GM18870 (cell line): ENCODE measurements around the gene TNNC2.
"Not testable (repeated sequence)": the region's sequence is repeated elsewhere in the genome, so short reads cannot be mapped to it uniquely, and the experiment has no call there.

Experiments used
- ATAC-seq: cut with Tn5 transposase; IDR thresholded peaks from one replicate; pipeline ENCODE4 v1.9.1; 2021; ENCODE audit warnings: moderate library complexity; ENCODE audit not compliant: unreplicated experiment

Gene TNNC2

DNA sequence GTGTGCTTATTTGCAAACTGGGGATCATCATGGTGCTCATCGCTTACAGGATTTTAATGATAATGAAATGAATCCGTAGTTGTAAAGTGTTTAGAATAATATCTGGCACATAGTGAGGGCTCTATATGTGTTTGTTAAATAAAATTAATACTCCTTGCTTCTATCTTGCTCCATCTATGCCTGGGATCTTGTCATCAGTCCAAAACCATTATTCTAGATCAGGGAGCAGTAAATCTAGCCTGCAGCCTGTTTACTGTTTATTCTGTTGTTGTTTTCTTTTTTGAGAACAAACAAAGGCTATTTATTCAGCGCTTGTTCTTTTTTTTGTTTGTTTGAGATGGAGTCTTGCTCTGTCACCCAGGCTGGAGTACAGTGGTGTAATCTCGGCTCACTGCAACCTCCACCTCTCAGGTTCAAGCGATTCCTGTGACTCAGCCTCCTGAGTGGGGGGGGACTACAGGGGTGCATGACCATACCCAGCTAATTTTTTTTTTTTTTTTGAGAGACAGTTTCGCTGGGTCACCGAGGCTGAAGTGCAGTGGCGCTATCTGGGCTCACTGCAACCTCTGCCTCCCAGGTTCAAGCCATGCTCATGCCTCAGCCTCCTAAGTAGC lies 22.0 kb upstream of the TNNC2 start:
- no peak for ATAC-seq

DNA sequence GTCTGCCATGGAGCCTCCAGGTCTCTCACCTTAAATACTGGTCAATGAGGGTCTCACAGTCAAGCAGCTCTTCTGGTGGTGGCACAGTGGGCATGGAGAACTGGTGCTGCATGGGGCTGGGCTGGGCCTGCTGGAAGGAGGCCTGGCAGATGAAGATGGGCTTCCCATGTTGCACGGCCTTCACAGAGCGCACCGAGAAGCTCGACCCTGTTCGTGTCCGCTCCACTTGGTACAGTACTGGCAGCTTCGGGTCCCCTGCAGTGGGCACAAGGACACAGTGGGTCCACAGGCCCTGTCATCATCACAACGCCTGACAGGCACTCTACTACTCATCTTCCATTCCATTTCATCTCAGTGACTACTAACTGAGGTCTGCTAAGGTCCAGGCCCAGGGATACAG lies 21.3 kb upstream of the TNNC2 start:
- ATAC-seq, result no peak

GRCh38 chr20:45845452-45845851 lies 18.3 kb upstream of the TNNC2 start:
- no peak for ATAC-seq

DNA sequence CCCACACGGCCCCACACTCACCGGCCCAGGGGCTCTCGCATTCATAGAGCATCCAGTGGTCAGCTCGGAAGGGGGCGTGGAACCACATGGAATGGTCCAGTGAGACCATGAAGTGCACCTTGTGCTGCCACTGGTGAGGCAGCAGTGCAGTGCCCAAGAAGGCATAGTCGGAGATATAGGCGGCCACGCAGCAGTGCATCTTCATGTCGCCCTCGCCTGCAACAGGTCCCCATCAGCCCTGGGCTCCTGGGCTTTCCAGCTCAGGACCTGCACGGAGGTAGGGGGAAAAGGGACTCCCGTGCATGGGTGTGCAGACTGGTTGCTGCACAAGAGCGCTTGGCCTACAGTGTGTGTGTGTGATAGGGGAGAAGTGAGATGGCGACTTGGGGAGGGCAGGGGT lies 16.4 kb upstream of the TNNC2 start:
- ATAC-seq, result no peak

DNA sequence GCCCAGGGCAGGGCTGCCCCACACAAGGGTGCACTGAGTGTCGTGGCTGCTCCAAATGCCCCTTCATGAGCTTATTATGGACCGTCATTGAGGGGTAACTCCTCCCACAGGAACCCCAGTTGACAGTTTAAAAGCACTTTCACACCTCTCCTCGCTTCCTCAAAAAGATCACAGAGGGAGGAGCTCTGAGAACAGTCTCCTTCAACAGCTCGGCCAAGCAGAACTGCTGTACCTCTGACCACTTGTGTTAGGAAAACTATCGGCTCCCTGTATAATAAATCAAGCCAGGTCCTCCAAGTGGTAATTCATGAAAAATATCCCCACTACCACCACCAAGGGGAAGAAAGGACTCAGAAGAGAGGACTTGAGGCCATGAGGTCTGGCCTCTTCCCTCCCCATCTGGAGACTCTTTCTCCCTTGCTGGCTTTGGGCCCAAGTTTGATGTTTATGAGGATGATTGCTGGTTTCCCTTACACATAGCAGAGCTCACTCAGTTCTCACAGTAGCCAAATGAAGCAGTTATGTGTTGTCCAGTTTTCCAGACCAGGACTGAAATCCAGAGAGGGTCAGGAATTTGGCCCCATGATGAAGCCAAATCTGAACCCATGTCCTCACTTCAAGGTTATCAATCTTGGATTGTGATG lies 15.2 kb upstream of the TNNC2 start:
- no peak for ATAC-seq

DNA sequence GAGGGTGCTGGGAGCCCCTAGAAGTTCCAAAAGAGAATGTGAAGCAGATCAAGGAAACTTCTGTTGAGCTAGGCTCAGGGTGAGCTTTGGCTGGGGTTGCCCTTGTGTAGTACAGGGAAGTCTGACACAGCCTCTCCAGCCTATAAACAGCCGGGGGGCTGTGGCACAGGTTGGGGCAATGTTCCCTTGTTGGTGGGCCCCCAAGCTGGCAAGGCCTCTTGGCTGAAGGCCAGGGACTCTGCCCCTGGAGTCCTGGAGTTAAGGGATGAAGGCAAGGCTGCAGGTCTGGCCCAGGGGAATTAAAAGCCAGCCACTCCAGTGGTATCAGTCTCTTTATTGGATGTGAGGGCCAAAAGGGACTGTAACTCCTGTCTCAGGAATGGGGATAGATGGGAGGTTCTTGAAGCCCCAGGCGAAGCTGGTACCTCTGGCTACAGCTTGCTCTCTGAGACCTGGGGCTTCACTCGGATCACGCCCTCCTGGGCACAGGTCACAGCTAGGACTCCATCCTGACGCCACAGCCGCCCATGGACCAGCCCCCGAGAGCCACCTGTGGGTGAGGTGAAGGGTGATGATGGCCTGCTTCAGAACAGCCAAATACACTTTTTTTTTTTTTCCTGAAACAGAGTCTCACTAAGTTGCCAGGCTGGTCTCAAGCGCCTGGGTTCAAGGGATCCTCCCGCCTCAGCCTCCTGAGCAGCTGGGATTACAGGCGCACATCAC lies 14.5 kb upstream of the TNNC2 start:
- ATAC-seq, result no peak

DNA sequence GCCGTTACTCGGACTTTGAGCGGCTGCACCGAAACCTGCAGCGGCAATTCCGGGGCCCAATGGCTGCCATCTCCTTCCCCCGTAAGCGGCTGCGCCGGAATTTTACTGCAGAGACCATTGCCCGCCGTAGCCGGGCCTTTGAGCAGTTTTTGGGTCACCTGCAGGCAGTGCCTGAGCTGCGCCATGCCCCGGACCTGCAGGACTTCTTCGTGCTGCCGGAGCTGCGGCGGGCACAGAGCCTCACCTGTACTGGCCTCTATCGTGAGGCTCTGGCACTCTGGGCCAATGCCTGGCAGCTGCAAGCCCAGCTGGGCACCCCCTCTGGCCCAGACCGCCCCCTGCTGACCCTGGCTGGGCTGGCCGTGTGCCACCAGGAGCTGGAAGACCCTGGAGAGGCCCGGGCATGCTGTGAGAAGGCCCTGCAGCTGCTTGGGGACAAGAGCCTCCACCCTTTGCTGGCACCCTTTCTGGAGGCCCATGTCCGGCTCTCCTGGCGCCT lies 13.6 kb upstream of the TNNC2 start:
- ATAC-seq, result no peak

DNA sequence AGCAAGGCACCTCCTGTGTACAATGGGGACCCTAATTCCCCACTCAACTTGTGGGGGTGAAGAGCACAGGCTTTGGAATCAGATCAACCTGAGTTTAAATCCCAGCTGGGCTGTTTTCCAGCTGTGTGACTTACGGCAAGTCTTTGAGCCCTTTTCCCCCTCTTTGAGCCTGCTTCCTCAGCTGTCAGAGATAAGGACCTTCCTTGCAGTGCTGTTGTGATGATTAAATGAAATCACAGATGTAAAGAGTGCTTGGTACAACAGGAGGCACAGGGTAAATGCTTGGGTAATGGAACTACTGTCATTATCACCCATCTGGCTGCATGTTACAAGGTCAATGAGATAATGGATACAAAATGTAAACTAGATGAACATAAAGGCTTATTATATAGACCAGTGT lies 9.7 kb upstream of the TNNC2 start:
- no peak for ATAC-seq

- ATAC-seq, result no peak
Measured at GRCh38 chr20:45835825-45836224, 8.7 kb upstream of the TNNC2 start.

DNA sequence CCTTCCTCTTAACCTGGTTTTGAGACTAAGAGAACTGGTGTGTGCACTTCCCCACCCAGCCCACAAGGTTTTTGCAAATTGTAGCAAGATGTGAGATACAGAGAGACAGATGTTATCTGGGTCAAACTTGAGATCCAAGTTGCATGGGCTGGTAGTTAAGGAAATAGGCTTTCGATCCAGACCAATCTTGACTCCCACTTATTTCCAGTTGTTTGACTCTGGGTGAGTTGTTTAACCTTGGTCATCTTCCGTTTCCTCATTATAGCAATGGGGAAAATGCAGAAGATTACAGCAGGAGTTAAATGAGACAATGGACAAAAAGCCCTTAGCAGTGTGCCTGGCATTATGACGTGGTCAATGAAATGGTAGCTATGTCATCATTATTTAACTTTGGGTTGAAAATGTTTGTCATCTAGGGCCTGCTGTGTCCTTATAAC lies 8.2 kb upstream of the TNNC2 start:
- ATAC-seq, result no peak

- no peak for ATAC-seq
Measured at GRCh38 chr20:45834797-45835161, 7.7 kb upstream of the TNNC2 start.

- ATAC-seq, result no peak
Measured at GRCh38 chr20:45833883-45834796, 7.0 kb upstream of the TNNC2 start.

DNA sequence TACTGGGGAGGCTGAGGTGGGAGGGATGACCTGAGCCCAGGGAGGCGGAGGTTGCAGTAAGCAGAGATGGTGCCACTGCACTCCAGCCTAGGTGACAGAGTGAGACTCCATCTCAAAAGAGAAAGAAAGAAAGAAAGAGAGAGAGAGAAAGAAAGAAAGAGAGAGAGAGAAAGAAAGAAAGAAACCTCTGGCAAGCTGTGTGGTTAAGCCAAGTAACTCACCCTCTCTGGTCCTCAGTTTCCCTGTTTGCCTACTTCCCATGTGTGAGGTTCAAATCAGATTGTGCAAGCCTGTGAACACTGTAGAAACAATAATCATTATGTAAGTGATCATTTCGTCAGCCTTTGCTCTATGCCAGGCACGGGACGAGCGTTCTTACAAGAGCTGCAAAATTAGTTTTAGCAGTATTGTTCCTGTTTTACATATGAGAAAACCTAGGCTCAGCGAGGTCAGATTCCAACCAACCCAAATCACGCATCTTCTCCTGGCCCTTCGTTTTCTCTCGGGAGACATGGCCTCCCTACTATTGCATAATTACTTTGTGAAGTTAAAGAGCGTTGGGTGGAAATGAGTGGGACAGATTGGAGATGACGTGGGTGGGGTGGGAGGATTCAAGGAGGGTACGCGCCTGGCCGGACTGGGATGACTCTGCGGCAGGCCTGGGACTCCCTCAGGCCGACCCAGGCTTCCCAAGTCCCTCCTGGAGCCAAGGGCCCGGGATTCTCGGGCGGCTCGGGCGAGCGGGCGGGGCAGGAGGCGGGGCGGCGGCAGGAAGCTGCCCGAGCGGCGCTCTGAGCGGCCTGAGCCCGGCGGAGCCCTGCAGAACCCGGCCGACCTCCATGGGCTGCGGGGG lies 6.1 kb upstream of the TNNC2 start, which contains the start of gene SNX21:
TSS of gene SNX21 (plus strand) at position 770 of the 853 bp plus-strand sequence. CDS start 121 bp downstream, outside the sequence.
- no peak for ATAC-seq

- ATAC-seq, result no peak
Measured at GRCh38 chr20:45832619-45833018, 5.5 kb upstream of the TNNC2 start.

DNA sequence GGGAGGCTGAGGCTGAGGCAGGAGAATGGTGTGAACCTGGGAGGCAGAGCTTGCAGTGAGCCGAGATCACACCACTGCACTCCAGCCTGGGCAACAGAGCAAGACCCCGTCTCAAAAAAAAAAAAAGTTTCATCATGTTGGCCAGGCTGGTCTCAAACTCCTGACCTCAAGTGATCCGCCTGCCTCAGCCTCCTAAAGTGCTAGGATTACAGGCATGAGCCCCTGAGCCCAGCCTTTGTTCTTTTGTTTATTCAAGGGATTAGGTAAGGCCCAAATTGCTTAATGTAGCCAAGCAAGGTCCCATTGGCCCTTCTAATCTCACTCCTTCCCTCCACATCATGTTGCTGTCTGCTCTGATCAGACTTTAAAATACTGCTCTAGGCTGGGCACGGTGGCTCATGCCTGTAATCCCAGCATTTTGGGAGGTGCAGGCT lies 2.6 kb upstream of the TNNC2 start:
- ATAC-seq, result not testable (repeated sequence)

GRCh38 chr20:45828589-45828988 lies 1.5 kb upstream of the TNNC2 start:
- ATAC-seq, result no peak

DNA sequence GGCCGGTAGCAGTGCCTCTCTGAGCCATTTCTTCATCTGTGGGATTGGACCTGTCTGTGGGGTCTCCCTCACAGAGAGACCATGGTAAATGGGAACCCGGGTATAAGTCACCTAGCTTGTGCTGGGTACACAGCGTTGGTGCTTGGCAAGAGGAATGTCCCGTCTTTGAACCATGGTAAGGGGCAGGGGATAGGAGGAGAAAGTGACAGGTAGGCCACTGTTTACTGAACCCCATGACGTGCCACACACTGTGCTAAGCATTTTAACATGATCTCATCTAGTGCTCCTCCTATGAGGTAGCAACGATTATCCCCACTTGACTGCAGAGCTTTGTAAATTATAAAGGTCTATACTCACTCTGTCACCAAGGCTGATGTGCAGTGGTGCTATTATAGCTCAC lies 600 bp upstream of the TNNC2 start:
- ATAC-seq, result no peak

- ATAC-seq, result no peak
Measured at GRCh38 chr20:45826381-45827019, 612 bp downstream of the TNNC2 start.
